ENCODE results near the gene IAPP.
"Not testable (repeated sequence)": the region's sequence is repeated elsewhere in the genome, so short reads cannot be mapped to it uniquely, and the experiment has no call there.

The IAPP gene

GRCh38 chr12:21381320-21381719, 8.6 kb downstream of the IAPP start:
- not testable (repeated sequence) for DNase-seq

- DNase-seq = no peak
Measured at GRCh38 chr12:21384261-21384660, 11.6 kb downstream of the IAPP start.

GRCh38 chr12:21387174-21387573, 14.5 kb downstream of the IAPP start:
- no peak for DNase-seq

- no peak for DNase-seq
Measured at GRCh38 chr12:21392384-21392783, 19.7 kb downstream of the IAPP start.

- DNase-seq = not testable (repeated sequence)
Measured at GRCh38 chr12:21394828-21395626, 22.3 kb downstream of the IAPP start.

- DNase-seq = no peak
Measured at GRCh38 chr12:21413369-21414277, 40.9 kb downstream of the IAPP start.

- DNase-seq = peak; percentile 7
Measured at GRCh38 chr12:21416511-21417121, 43.9 kb downstream of the IAPP start.

GRCh38 chr12:21418398-21418797, 45.7 kb downstream of the IAPP start:
- not testable (repeated sequence) for DNase-seq

GRCh38 chr12:21419009-21419699, 46.5 kb downstream of the IAPP start:
- not testable (repeated sequence) for DNase-seq

- DNase-seq = no peak
Measured at GRCh38 chr12:21428241-21428640, 55.5 kb downstream of the IAPP start.
